ENCODE data around the gene LRP5. TPM values are rescaled to one million over a fixed set of nuclear protein-coding genes. Genes with fewer than 3 reads are reported as not detected.

The LRP5 gene
- total RNA-seq, 1 experiment from 2014 or later = 27.8 TPM

GRCh38 chr11:68303083-68303482 lies 9.3 kb upstream of the LRP5 start:
- in situ Hi-C loops (cut with HindIII; ENCODE audit: low sequenced_read_pairs) = no loop called here
- DNase-seq (ENCODE audit: low spot score) = no peak

DNA sequence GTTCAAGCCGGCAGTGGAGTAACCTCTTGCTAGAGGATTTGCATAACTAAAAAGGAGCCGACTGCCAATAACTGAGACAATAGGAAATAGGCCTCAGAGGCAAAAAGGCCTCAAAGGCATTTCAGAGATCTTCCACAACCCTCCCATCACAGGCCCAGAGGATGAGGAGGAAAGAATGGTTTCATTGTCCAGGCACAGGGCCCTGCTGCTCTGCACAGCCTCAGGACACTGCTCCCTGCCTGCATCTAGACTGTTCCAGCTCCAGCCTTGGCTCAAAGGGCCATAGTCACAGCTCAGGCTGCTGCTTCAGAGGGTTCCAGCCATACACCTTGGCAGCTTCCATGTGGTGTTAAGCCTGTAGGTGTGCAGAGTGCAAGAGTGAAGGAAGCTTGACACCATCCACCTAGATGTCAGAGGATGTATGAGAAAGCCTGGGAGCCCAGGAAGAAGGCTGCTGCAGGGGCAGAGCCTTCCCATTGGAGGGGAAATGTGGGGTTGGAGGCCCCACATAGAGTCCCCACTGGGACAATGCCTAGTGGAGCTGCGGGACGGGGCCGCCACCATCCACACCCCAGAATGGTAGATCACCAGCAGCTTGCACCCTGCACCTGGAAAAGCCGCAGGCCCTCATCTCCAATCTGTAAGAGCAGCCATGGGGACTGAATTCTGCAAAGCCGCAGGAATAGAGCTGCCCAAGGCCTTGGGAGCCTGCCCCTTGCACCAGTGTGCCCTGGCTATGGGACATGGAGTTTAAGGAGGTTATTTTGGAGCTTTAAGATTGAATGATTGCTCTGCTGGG lies 8.2 kb upstream of the LRP5 start:
- in situ Hi-C loops (cut with HindIII; ENCODE audit: low sequenced_read_pairs) = no loop called here
- DNase-seq (ENCODE audit: low spot score) = no peak

DNA sequence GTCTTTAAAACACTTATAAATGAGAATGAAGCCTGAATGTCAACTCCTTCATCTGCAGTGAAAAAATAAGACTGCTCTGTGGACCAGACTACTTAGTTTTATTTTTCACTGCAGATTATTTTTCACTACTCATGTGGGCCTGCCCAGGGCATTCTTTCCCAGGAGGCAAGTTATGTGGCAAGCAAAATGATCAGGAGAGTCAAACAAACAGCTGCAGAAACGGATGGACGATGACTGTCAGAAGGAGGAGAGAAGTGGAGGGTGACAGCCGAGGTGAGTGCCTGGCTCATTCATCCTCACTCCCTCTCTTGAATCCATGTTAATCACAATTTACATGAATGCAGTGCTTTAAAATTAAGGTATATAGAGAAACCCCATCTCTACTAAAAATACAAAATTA lies 5.8 kb upstream of the LRP5 start:
- no peak for DNase-seq (ENCODE audit: low spot score)
- in situ Hi-C loops (cut with HindIII; ENCODE audit: low sequenced_read_pairs) = no loop called here

DNA sequence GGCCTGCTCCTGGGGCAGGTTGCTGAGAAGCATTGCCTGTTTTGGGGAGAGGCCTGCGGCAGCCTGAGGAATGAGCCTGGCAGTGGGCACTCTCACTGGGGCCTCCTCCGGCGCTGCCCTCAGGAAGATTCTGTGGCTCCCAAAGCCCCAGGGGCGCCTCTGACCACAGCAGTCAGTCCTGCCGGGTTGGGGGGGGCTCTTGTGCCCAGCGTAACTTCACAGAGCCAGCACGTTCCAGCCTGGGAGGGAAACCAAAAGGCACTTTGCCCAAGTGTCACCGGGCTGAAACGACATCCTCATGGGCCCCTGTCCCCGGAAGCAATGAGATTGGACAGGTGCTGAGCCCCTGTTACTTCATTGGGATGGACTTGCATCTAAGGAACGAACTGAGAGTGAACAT lies 4.3 kb upstream of the LRP5 start:
- no peak for DNase-seq (ENCODE audit: low spot score)
- in situ Hi-C loops (cut with HindIII; ENCODE audit: low sequenced_read_pairs) = no loop called here

DNA sequence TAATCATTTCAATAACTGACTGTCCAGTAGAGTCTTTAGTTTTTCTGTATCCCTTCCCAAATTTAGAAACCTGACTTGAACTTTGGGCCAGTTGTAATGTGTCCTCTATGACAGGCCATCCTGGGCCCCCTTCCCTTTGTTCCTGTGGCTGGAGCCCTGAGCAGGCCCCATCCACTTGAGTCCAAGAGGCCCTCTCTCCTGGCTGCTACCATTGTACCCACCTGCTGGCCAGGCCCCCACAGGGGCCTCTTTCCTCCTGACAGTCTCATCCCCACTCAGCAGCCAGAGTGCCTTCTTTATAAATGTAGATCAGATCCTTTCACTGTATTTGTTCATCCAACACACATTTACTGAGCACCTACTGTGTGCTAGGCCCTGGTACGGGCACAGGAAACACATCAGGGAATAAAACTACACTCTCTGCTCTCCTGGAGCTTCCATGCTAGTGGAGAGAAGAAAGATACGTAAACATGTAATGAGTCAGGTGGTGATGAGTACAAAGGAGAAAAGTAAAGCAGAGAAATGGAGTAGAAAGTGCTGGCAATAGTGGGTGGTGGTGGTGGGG lies 2.7 kb upstream of the LRP5 start:
- in situ Hi-C loops (cut with HindIII; ENCODE audit: low sequenced_read_pairs) = no loop called here
- DNase-seq (ENCODE audit: low spot score) = no peak

DNA sequence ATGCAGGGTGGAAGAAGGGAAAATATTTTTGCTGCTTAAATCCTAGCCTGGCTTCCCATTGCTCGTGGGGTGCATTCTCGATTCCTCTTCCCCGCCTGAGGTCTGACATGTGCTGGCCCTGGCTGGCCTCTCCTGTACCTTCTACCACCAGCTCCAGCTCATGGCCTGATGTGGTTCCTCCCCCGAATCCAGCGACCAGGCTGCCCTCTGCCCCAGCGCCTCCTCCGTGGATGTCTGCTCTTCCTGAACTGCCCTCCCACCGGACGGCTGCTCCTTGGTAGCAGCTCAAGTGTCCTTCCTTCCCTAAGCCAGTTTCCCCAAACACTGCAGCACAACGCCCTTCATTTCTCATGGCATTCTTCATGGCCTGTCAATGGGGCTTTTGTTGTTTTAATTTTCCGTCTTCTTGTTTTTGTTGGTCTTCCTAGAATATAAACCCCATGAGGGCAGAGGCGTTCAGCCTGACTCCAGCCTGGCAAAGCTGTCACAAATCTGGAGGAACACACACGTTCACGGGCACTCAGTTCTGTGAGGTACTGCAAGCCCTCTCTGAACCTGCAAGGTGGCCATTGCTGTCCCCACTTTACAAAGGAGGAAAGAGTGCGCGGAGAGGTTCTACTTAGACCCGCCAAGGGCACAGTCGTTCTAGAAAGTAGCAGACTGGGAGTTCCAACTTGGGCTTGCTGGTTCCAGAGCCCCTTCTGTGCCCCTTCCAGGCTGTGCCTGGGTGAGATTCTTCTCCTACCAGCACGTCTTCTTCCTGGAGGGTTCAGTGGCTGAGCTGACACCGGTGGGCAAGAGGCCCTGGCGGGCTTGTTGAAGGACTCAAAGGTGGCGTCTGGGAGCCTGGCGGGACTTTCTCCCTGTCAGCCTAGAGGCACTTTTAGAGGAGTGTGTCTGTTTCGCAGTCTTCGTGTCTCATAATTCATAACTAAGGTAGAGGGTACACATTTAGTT lies 953 bp upstream of the LRP5 start:
- DNase-seq (ENCODE audit: low spot score) = no peak
- in situ Hi-C loops (cut with HindIII; ENCODE audit: low sequenced_read_pairs) = no loop called here

GRCh38 chr11:68312780-68313573 lies 586 bp downstream of the LRP5 start:
- DNase-seq (ENCODE audit: low spot score) = no peak
- in situ Hi-C loops (cut with HindIII; ENCODE audit: low sequenced_read_pairs) = no loop called here

- no peak for DNase-seq (ENCODE audit: low spot score)
- in situ Hi-C loops (cut with HindIII; ENCODE audit: low sequenced_read_pairs) = no loop called here
These were observed 1.3 kb downstream of the LRP5 start for GRCh38 chr11:68313574-68314202.

DNA sequence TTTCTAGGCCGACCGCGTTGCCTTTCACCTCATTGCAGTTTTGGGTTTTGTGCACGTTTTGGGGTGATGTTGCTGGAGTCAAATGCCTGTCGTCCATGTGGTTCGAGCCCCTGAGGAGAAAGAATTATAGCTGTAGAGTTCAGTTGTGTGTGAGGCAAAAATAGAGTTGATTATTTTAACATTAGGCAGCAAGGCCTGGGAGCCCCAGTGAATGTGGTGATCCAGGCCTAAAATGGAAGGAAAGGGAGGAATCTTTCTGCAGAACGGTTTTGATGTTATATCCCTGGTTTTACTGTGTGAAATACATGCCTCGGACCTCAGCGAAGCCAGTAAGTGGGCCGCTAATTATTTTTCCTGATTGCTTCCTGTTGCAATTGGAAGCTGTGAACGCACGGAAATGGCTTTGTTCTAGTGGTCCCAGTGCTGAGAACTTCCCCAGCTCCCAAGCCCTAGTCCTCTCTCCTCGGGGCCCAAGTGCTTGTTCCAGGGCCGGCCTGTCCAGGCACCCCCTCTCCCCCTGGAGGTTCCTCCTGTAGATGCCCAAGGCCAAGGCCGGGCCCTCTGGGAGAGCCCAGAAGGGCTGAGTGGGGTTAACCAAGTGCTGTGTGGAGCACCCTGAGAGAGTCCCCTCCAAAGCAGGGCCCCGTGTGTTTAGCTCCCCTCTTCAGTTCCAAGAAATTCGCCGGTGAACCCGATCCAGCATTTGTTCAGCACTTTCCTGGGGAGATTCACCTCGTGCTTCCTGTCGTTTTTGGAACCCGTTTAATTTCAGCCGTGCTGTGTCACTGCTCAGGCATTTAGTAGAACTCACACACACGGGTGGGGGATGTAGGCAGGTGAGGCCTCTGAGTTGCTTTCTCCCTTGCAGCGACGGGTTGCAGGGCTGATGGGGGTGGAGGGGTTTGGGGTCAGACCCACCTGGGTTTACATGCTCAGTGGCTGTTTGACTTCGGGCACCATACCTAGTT lies 2.1 kb downstream of the LRP5 start:
- no peak for DNase-seq (ENCODE audit: low spot score)
- in situ Hi-C loops (cut with HindIII; ENCODE audit: low sequenced_read_pairs) = no loop called here

DNA sequence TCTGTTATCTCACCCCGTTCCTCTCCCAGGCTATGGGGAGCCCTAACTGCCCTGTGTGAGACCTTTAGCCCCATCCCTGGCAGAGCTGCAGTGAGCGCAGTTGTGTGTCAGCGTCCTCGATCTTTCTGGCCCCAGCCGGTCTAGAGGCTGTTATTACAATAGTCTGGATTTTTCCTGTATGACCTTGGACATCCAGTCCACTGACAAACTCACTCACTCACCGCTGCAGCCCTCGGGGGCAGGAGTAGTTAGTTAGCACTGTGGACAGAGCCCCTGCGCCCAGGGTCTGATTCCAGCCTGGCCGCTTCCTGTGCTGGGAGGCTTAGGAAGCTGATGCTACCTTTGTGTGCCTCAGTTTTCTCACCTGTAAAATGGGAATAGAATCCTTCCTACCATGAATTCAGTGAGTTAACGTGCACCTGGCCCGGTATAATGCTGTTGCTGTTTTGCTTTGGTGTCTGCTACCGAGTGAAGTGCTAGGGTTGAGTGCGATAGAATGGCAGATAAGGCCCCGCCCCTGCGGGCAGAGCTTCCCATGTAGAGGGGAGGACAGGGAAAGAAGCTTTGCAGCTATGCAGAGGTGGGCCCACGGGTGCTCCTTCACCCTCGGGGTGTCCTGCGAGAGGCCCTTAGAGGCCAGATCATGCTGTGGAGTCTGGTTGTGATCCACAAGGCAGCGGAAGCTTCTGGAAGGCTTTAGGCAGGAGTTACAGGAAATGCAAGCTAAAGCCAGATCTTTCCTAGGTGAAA lies 3.0 kb downstream of the LRP5 start:
- no peak for DNase-seq (ENCODE audit: low spot score)
- in situ Hi-C loops (cut with HindIII; ENCODE audit: low sequenced_read_pairs) = no loop called here

GRCh38 chr11:68317147-68317785 lies 4.9 kb downstream of the LRP5 start:
- in situ Hi-C loops (cut with HindIII; ENCODE audit: low sequenced_read_pairs) = no loop called here
- no peak for DNase-seq (ENCODE audit: low spot score)

- in situ Hi-C loops (cut with HindIII; ENCODE audit: low sequenced_read_pairs) = no loop called here
- no peak for DNase-seq (ENCODE audit: low spot score)
These were observed 9.1 kb downstream of the LRP5 start for GRCh38 chr11:68321293-68322051.

DNA sequence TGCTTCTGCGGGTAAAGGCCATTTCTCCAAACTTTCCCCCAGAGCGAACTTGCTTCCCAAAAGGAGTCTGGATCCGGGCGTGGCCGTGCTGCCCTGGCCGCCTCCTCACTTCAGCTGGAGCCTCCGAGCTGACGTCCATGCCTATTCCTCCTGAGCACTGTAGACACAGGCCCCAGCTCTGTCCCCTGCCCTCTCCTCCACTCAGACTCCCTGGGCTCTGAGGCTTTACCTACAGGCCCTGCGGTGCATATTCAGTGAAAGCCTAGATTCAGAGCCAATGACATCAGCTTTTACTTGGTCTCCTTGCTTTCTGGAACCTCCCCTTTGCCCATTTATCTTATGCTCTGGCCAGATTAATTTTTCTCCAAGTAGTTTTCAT lies 9.7 kb downstream of the LRP5 start:
- in situ Hi-C loops (cut with HindIII; ENCODE audit: low sequenced_read_pairs) = no loop called here
- DNase-seq (ENCODE audit: low spot score) = no peak

GRCh38 chr11:68324241-68324640 lies 11.8 kb downstream of the LRP5 start:
- in situ Hi-C loops (cut with HindIII; ENCODE audit: low sequenced_read_pairs) = no loop called here
- DNase-seq (ENCODE audit: low spot score) = no peak

DNA sequence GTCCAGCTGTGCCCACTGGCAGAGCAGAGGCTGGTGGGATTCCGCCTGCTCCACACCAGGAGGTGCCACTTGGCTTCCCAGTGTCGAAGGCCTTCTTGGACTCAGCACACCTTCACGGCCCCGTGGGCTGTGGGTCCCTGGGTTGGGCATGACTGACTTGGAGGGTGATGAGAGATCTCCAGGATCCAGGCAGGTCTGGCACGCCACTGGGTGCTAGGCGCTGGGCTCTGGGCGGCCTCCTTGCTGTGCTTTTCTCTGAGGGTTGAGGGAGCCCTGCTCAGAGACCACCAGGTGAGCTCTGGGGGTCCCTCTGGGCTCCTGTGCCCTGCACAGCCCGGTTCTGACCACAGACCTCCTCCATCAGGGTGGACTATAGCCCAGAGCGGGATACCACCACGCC lies 12.3 kb downstream of the LRP5 start:
- no peak for DNase-seq (ENCODE audit: low spot score)
- in situ Hi-C loops (cut with HindIII; ENCODE audit: low sequenced_read_pairs) = no loop called here
